DOHH2 (cell line): Measurements from ENCODE around the gene MRPL27.

Experiments
- H3F3A ChIP-seq: fragments of 200-600 bp; sonication (generic), shearing (Covaris generic); 2 replicates; pipeline ENCODE4 v1.6.0; 2016; ENCODE audit warnings: antibody characterized with exemption, mild to moderate bottlenecking; ENCODE audit not compliant: control insufficient read depth, insufficient read depth
- H3K27ac ChIP-seq: fragments of 200-600 bp; sonication (generic); 2 replicates; pipeline ENCODE4 v1.5.1; 2014; ENCODE audit warnings: low read depth, mild to moderate bottlenecking, low read length, moderate library complexity
- H3K27me3 ChIP-seq: fragments of 200-600 bp; sonication (generic); 2 replicates; pipeline ENCODE4 v1.6.1; 2014; ENCODE audit warnings: mild to moderate bottlenecking, low read length, mixed read lengths; ENCODE audit not compliant: control insufficient read depth
- H3K36me3 ChIP-seq: fragments of 200-600 bp; sonication (generic); 2 replicates; pipeline ENCODE4 v1.6.1; 2014; ENCODE audit warnings: mild to moderate bottlenecking, low read length, moderate library complexity, mixed read lengths; ENCODE audit not compliant: control insufficient read depth
- H3K4me1 ChIP-seq: fragments of 200-600 bp; sonication (generic); 2 replicates; pipeline ENCODE4 v1.6.1; 2014; ENCODE audit warnings: mild to moderate bottlenecking, low read length, mixed read lengths; ENCODE audit not compliant: control insufficient read depth
- H3K4me2 ChIP-seq: fragments of 200-600 bp; sonication (generic); 2 replicates; pipeline ENCODE4 v1.6.0; 2014; ENCODE audit warnings: mild to moderate bottlenecking, low read length, moderate library complexity
- H3K4me3 ChIP-seq: fragments of 200-600 bp; sonication (generic); 2 replicates; pipeline ENCODE4 v1.5.1; 2014; ENCODE audit warnings: mild to moderate bottlenecking, low read length, mixed read lengths
- H3K79me2 ChIP-seq: fragments of 200-600 bp; sonication (generic); 2 replicates; pipeline ENCODE4 v1.6.1; 2014; ENCODE audit warnings: mild to moderate bottlenecking, low read length, mixed read lengths; ENCODE audit not compliant: control insufficient read depth
- H3K9me2 ChIP-seq: fragments of 200-600 bp; sonication (generic); replicated peaks from 2 replicates; pipeline ENCODE4 v1.6.1; 2014; ENCODE audit warnings: mild to moderate bottlenecking, low read length, mixed read lengths; ENCODE audit not compliant: control insufficient read depth
- H3K9me3 ChIP-seq: fragments of 200-600 bp; sonication (generic); 2 replicates; pipeline ENCODE4 v1.6.1; 2014; ENCODE audit warnings: antibody characterized with exemption, low read length, mixed read lengths; ENCODE audit not compliant: control insufficient read depth, insufficient read depth
- H4K20me1 ChIP-seq: fragments of 200-600 bp; sonication (generic); 2 replicates; pipeline ENCODE4 v1.6.0; 2014; ENCODE audit warnings: low read depth, mild to moderate bottlenecking, antibody characterized with exemption, low read length, moderate library complexity; ENCODE audit not compliant: control insufficient read depth, insufficient read depth
- CTCF ChIP-seq: fragments of 200-600 bp; sonication (generic); IDR thresholded peaks from one replicate; pipeline ENCODE4 v1.5.1; 2014; ENCODE audit warnings: antibody characterized with exemption, mild to moderate bottlenecking, low read depth, low read length; ENCODE audit not compliant: poor library complexity, severe bottlenecking
- EZH2phosphoT487 ChIP-seq: fragments of 200-600 bp; sonication (generic); IDR thresholded peaks from 2 replicates; pipeline ENCODE4 v1.6.1; 2017; ENCODE audit warnings: borderline replicate concordance, mild to moderate bottlenecking, antibody characterized with exemption, low read length, moderate library complexity, mixed read lengths

MRPL27 gene

GRCh38 chr17:50361561-50362480, 11.2 kb downstream of the MRPL27 start:
- no peak for TF ChIP-seq EZH2phosphoT487
- TF ChIP-seq CTCF, result peak; percentile 89
- Histone ChIP-seq H3K9me3 (no peaks in the 10 kb centered on the region), H3K4me2 (no peak overlapping the region), H3K4me3 (no peak overlapping the region), H3K79me2 (no peaks in the 10 kb centered on the region), H3K4me1 (no peaks in the 10 kb centered on the region), H3F3A (peaks cover 4% of the 10 kb centered on the region), H3K9me2 (no peaks in the 10 kb centered on the region), H4K20me1 (no peaks in the 10 kb centered on the region), H3K27me3 (no peaks in the 10 kb centered on the region), H3K36me3 (peaks cover 48% of the 10 kb centered on the region), H3K27ac (no peak overlapping the region)

GRCh38 chr17:50360486-50361115, 12.4 kb downstream of the MRPL27 start:
- Histone ChIP-seq H3K9me2 (no peaks in the 10 kb centered on the region), H3K27ac (no peak overlapping the region), H3K4me2 (no peak overlapping the region), H3K9me3 (no peaks in the 10 kb centered on the region), H3F3A (peaks cover 4% of the 10 kb centered on the region), H3K27me3 (no peaks in the 10 kb centered on the region), H3K4me3 (no peak overlapping the region), H3K4me1 (no peaks in the 10 kb centered on the region), H3K36me3 (peaks cover 49% of the 10 kb centered on the region), H3K79me2 (no peaks in the 10 kb centered on the region), H4K20me1 (no peaks in the 10 kb centered on the region)
- no peak for TF ChIP-seq EZH2phosphoT487
- TF ChIP-seq CTCF, result no peak

GRCh38 chr17:50359998-50360461, 13.0 kb downstream of the MRPL27 start:
- peaks cover 51% of the 10 kb centered on the region for H3K36me3 ChIP-seq
- H4K20me1 ChIP-seq, result no peaks in the 10 kb centered on the region

More at GRCh38 chr17:50359998-50360461, 13.0 kb downstream of the MRPL27 start:
- TF ChIP-seq EZH2phosphoT487, result no peak
- no peak for TF ChIP-seq CTCF
- no peak overlapping the region for H3K4me2 ChIP-seq
- H3F3A ChIP-seq, result peaks cover 4% of the 10 kb centered on the region
- no peaks in the 10 kb centered on the region for H3K4me1 ChIP-seq
- H3K27me3 ChIP-seq, result no peaks in the 10 kb centered on the region
- H3K4me3 ChIP-seq, result no peak overlapping the region
- H3K9me3 ChIP-seq, result no peaks in the 10 kb centered on the region
- no peaks in the 10 kb centered on the region for H3K79me2 ChIP-seq
- H3K9me2 ChIP-seq, result no peaks in the 10 kb centered on the region
- no peak overlapping the region for H3K27ac ChIP-seq
